IMR-90 (cell line): ENCODE results near the gene PALS2. TPM values are rescaled to one million over a fixed set of nuclear protein-coding genes. Genes with fewer than 3 reads are reported as not detected.

ENCODE experiments used
- ATAC-seq: fragments of 200-7000 bp; cut with Tn5 transposase; 2 replicates; pipeline ENCODE4 v1.9.1; 2020; ENCODE audit warnings: low read depth, mild to moderate bottlenecking, moderate library complexity
- BruUV-seq: library from RNA; stranded (reverse); fragments of 400-500 nt; replicated peaks from 2 replicates; lab custom pipeline; 2021; lab: Mats Ljungman, UMichigan
- CTCF ChIA-PET: fragments of 300-600 bp; formaldehyde crosslinking; extraction: SDS; loops from one replicate; lab custom pipeline; 2021; ENCODE audit warnings: antibody characterized with exemption; lab: Yijun Ruan, JAX
- POLR2A ChIA-PET: fragments of 300-600 bp; sonication (Branson Sonifier 250); formaldehyde crosslinking; loops from one replicate; lab custom pipeline; 2022; ENCODE audit warnings: antibody characterized with exemption; ENCODE audit not compliant: unreplicated experiment; lab: Charles Lee
- DNase-seq: peaks from one replicate; pipeline ENCODE4 v3.0.0; 2013
- H2AFZ ChIP-seq: replicated peaks from 2 replicates; pipeline ENCODE3; 2013; ENCODE audit warnings: low read length, mild to moderate bottlenecking; ENCODE audit not compliant: poor library complexity
- H2AK5ac ChIP-seq: 2 replicates; pipeline ENCODE4 v1.6.1; 2013; ENCODE audit warnings: low read depth, low read length, inconsistent platforms
- H2AK9ac ChIP-seq: replicated peaks from 2 replicates; pipeline ENCODE3; 2013; ENCODE audit warnings: mild to moderate bottlenecking, low read depth, low read length, moderate library complexity; ENCODE audit not compliant: poor library complexity
- H2BK120ac ChIP-seq: 2 replicates; pipeline ENCODE4 v1.6.1; 2013; ENCODE audit warnings: low read depth, low read length, inconsistent platforms
- H2BK15ac ChIP-seq: 3 replicates; pipeline ENCODE4 v1.6.1; 2013; ENCODE audit warnings: low read depth, low read length, inconsistent platforms
- H2BK20ac ChIP-seq: 2 replicates; pipeline ENCODE4 v1.6.1; 2013; ENCODE audit warnings: low read depth, mild to moderate bottlenecking, inconsistent platforms, low read length, moderate library complexity
- H2BK5ac ChIP-seq: 2 replicates; pipeline ENCODE4 v1.6.1; 2013; ENCODE audit warnings: mild to moderate bottlenecking, low read depth, low read length, inconsistent platforms; ENCODE audit not compliant: poor library complexity, severe bottlenecking
- H3K14ac ChIP-seq: replicated peaks from 2 replicates; pipeline ENCODE4 v1.6.1; 2013; ENCODE audit warnings: low read depth, low read length, inconsistent platforms
- H3K18ac ChIP-seq: 2 replicates; pipeline ENCODE4 v1.6.1; 2013; ENCODE audit warnings: low read depth, low read length, control low read depth
- H3K23ac ChIP-seq: 2 replicates; pipeline ENCODE4 v1.6.1; 2013; ENCODE audit warnings: low read depth, low read length, inconsistent platforms
- H3K27ac ChIP-seq: 2 replicates; pipeline ENCODE4 v1.5.1; 2013; ENCODE audit warnings: mild to moderate bottlenecking, control low read depth, low read length; ENCODE audit not compliant: insufficient read depth
- H3K27me3 ChIP-seq: 2 replicates; pipeline ENCODE4 v1.6.1; 2013; ENCODE audit warnings: low read length; ENCODE audit not compliant: control insufficient read depth, insufficient read depth
- H3K36me3 ChIP-seq: 2 replicates; pipeline ENCODE4 v1.6.1; 2013; ENCODE audit warnings: low read length, mixed read lengths; ENCODE audit not compliant: control insufficient read depth, insufficient read depth
- H3K4ac ChIP-seq: 2 replicates; pipeline ENCODE4 v1.6.1; 2013; ENCODE audit warnings: low read depth, low read length, inconsistent platforms
- H3K4me1 ChIP-seq: 2 replicates; pipeline ENCODE4 v1.6.1; 2013; ENCODE audit warnings: low read length, mixed read lengths; ENCODE audit not compliant: control insufficient read depth, insufficient read depth
- H3K4me2 ChIP-seq: 2 replicates; pipeline ENCODE4 v1.6.1; 2013; ENCODE audit warnings: low read depth, mild to moderate bottlenecking, control low read depth, low read length, moderate library complexity
- H3K4me3 ChIP-seq: 2 replicates; pipeline ENCODE4 v1.5.1; 2013; ENCODE audit warnings: low read depth, mild to moderate bottlenecking, control low read depth, low read length, moderate library complexity; ENCODE audit not compliant: insufficient read depth
- H3K56ac ChIP-seq: 2 replicates; pipeline ENCODE4 v1.6.1; 2013; ENCODE audit warnings: low read length, inconsistent platforms; ENCODE audit not compliant: insufficient read depth; ENCODE audit errors: extremely low read depth
- H3K79me1 ChIP-seq, 2 experiments: 2 replicates each; pipeline ENCODE4 v1.6.1; 2013; ENCODE audit warnings: low read length in 2 of 2, inconsistent platforms in 1 of 2, low read depth in 1 of 2
- H3K9ac ChIP-seq: 2 replicates; pipeline ENCODE4 v1.6.1; 2013; ENCODE audit warnings: low read depth, low read length, control low read depth
- H3K9me1 ChIP-seq: 2 replicates; pipeline ENCODE4 v1.6.1; 2013; ENCODE audit warnings: low read length, inconsistent platforms; ENCODE audit not compliant: insufficient read depth
- H3K9me3 ChIP-seq: 2 replicates; pipeline ENCODE4 v1.6.1; 2013; ENCODE audit warnings: low read length; ENCODE audit not compliant: control insufficient read depth, insufficient read depth
- H4K20me1 ChIP-seq: 2 replicates; pipeline ENCODE4 v1.6.1; 2013; ENCODE audit warnings: low read length, inconsistent platforms; ENCODE audit not compliant: insufficient read depth
- H4K5ac ChIP-seq: 2 replicates; pipeline ENCODE4 v1.6.1; 2013; ENCODE audit warnings: mild to moderate bottlenecking, low read depth, low read length, control low read depth
- H4K8ac ChIP-seq, 2 experiments: 2 replicates each; pipeline ENCODE4 v1.6.1; 2013; ENCODE audit warnings: low read depth in 2 of 2, low read length in 2 of 2, control low read depth in 1 of 2, inconsistent platforms in 1 of 2
- H4K91ac ChIP-seq: 2 replicates; pipeline ENCODE4 v1.6.1; 2013; ENCODE audit warnings: low read depth, low read length, inconsistent platforms; ENCODE audit not compliant: insufficient read depth
- CEBPB ChIP-seq: IDR thresholded peaks from 2 replicates; pipeline ENCODE4 v1.6.1; 2012; ENCODE audit warnings: low read depth, low read length, improper control_type of control experiment
- CHD1 ChIP-seq: IDR thresholded peaks from 2 replicates; pipeline ENCODE4 v1.6.1; 2012; ENCODE audit warnings: low read depth, low read length, improper control_type of control experiment
- CTCF ChIP-seq: conservative IDR thresholded peaks from 2 replicates; pipeline ENCODE4 v1.5.1; 2012; ENCODE audit warnings: mild to moderate bottlenecking, low read depth, low read length, improper control_type of control experiment
- FOS ChIP-seq: fragments of 150-350 bp; IDR thresholded peaks from 2 replicates; pipeline ENCODE4 v1.6.1; 2016; ENCODE audit warnings: low read depth, low read length
- MAFK ChIP-seq: IDR thresholded peaks from 2 replicates; pipeline ENCODE4 v1.6.1; 2012; ENCODE audit warnings: low read depth, low read length, improper control_type of control experiment
- MAZ ChIP-seq: IDR thresholded peaks from 2 replicates; pipeline ENCODE4 v1.6.1; 2012; ENCODE audit warnings: low read depth, mild to moderate bottlenecking, low read length, improper control_type of control experiment, moderate library complexity, borderline replicate concordance
- NFE2L2 ChIP-seq: fragments of 150-350 bp; IDR thresholded peaks from 2 replicates; pipeline ENCODE4 v1.6.1; 2016; ENCODE audit warnings: low read depth, mild to moderate bottlenecking, low read length
- POLR2A ChIP-seq: IDR thresholded peaks from 2 replicates; pipeline ENCODE4 v1.6.1; 2012; ENCODE audit warnings: mild to moderate bottlenecking, low read depth, low read length
- RCOR1 ChIP-seq: IDR thresholded peaks from 2 replicates; pipeline ENCODE4 v1.6.1; 2012; ENCODE audit warnings: mild to moderate bottlenecking, low read length, improper control_type of control experiment; ENCODE audit not compliant: insufficient replicate concordance
- RFX5 ChIP-seq: IDR thresholded peaks from 2 replicates; pipeline ENCODE4 v1.8.0; 2012; ENCODE audit warnings: low read depth, mild to moderate bottlenecking, low read length, moderate library complexity
- SMC3 ChIP-seq: fragments of 150-350 bp; IDR thresholded peaks from 2 replicates; pipeline ENCODE4 v1.6.1; 2016; ENCODE audit warnings: low read depth, mild to moderate bottlenecking, antibody characterized with exemption, low read length, moderate library complexity
- USF2 ChIP-seq: fragments of 150-350 bp; IDR thresholded peaks from 2 replicates; pipeline ENCODE4 v1.6.1; 2017; ENCODE audit warnings: mild to moderate bottlenecking, antibody characterized with exemption, low read length, low read depth
- WGBS, 2 experiments: methylation state at CpG; one replicate each; pipeline versions ENCODE4 v1.1.5 to v1.1.7; 2013; ENCODE audit warnings: missing lambda C conversion rate in 2 of 2; ENCODE audit not compliant: insufficient read length in 1 of 2; ENCODE audit errors: extremely low coverage in 2 of 2; 5-methylcytosine and 5-hydroxymethylcytosine counted together
- dilution Hi-C: fragments of 300-500 bp; cut with HindIII; formaldehyde crosslinking; loops from one replicate; pipeline ENCODE4 v1.14.3; 2018; ENCODE audit warnings: low sequenced_read_pairs; ENCODE audit not compliant: unreplicated experiment
- in situ Hi-C: fragments of 300-500 bp; cut with MboI; formaldehyde crosslinking; loops from 3 replicates; pipeline ENCODE4 v1.14.3; 2019; ENCODE audit warnings: low sequenced_read_pairs, inconsistent platforms, mixed read lengths
- intact Hi-C: fragments of 100-400 bp; cut with micrococcal nuclease; formaldehyde crosslinking; loops from 2 replicates; pipeline ENCODE4 v1.10.0; 2022
- polyA plus RNA-seq, 3 experiments: library from polyadenylated mRNA; depleted of rRNA; stranded (reverse); fragments of >200 nt; gene quantifications; 2 replicates each; pipeline ENCODE4 v1.2.3, GENCODE V29; 2012; ENCODE audit warnings: low replicate concordance in 1 of 3
- total RNA-seq: library from RNA; depleted of rRNA; stranded (reverse); fragments of >200 nt; gene quantifications from 2 replicates; pipeline ENCODE4 v1.2.3, GENCODE V29; 2012

The PALS2 gene
- total and polyA plus RNA-seq, 2 of the 4 experiments (the other 2 are of a cell fraction): 8.8 to 15.4 TPM

GRCh38 chr7:24580283-24580946 lies 7.2 kb downstream of the PALS2 start:
- Histone ChIP-seq H3K18ac (no peak overlapping the region), H3K4ac (no peak overlapping the region), H3K9me3 (peaks cover 3% of the 10 kb centered on the region; the same call in 1 of the 2 replicates), H3K27ac (no peak overlapping the region), H2AFZ (no peak overlapping the region), H3K4me2 (no peak overlapping the region), H3K9me1 (no peaks in the 10 kb centered on the region), H3K27me3 (no peaks in the 10 kb centered on the region), H2AK9ac (no peak overlapping the region), H3K4me3 (no peak overlapping the region), H2BK120ac (no peak overlapping the region), H2BK15ac (no peak overlapping the region), H2BK20ac (no peak overlapping the region), H3K56ac (no peak overlapping the region), H3K23ac (no peak overlapping the region), H4K20me1 (no peaks in the 10 kb centered on the region; the same call in none of the 2 replicates), H2BK5ac (no peak overlapping the region), H4K91ac (no peak overlapping the region), H3K36me3 (no peaks in the 10 kb centered on the region), H2AK5ac (no peak overlapping the region), H3K9ac (no peak overlapping the region), H3K79me1 (peaks cover 3 to 14% of the 10 kb centered on the region in 2 experiments; a peak in 2 of 4 replicates), H4K5ac (no peak overlapping the region), H3K14ac (no peak overlapping the region), H4K8ac (no peak overlapping the region), H3K4me1 (no peaks in the 10 kb centered on the region)
- intact Hi-C loops: no loop called here
- TF ChIP-seq USF2 (no peak), RCOR1 (no peak), MAFK (no peak), FOS (no peak), MAZ (no peak), CEBPB (no peak), SMC3 (no peak), CHD1 (no peak), POLR2A (no peak), CTCF (no peak), RFX5 (no peak), NFE2L2 (no peak)
- in situ Hi-C loops: no loop called here
- ChIA-PET CTCF (no interaction called here), POLR2A (interaction anchor here (0.7 kb wide), 1 partner anchor 22 kb away, joined by 3 read pairs; no protein-coding TSS in a partner anchor)
- no CpG with 5 or more reads among the region's 2 CpGs for WGBS, 2 experiments
- BruUV-seq: no TSS peak
- ATAC-seq (no peak), DNase-seq (peak; percentile 48)
- dilution Hi-C loops: no loop called here
